Measurements from ENCODE around the gene ZNF23. TPM values are rescaled to one million over a fixed set of nuclear protein-coding genes. Genes with fewer than 3 reads are reported as not detected.

ZNF23 gene
- total RNA-seq, 4 donors from 2014 or later, result 11.0 to 23.0 (median 14.6) TPM

- no peaks in the 10 kb centered on the region for H3K36me3 ChIP-seq
- no peak for ATAC-seq
- H3K27me3 ChIP-seq, result peaks cover 86% of the 10 kb centered on the region
- no peak overlapping the region for H3K27ac ChIP-seq
- WGBS, 2 donors (ENCODE audit: low coverage in 1 of 2), result 62 to 67% methylated on average over 10 to 12 of the region's 12 CpGs
- TF ChIP-seq CTCF (IDR thresholded peaks at IDR 0.05), result no peak
- no peak overlapping the region for H3K4me3 ChIP-seq
- H3K9me3 ChIP-seq, result peaks cover 0 to 19% (median 0%) of the 10 kb centered on the region in 3 donors
- no peaks in the 10 kb centered on the region for H3K4me1 ChIP-seq
Observed at GRCh38 chr16:71426880-71427615, 35.0 kb downstream of the ZNF23 start.

GRCh38 chr16:71426069-71426879 is 35.8 kb downstream of the ZNF23 start:
- Histone ChIP-seq H3K4me3 (no peak overlapping the region), H3K4me1 (no peaks in the 10 kb centered on the region), H3K36me3 (no peaks in the 10 kb centered on the region), H3K27ac (no peak overlapping the region), H3K9me3 (peaks cover 0 to 19% (median 0%) of the 10 kb centered on the region in 3 donors), H3K27me3 (peaks cover 88% of the 10 kb centered on the region)
- 2 to 7% methylated on average over 7 to 9 of the region's 48 CpGs for WGBS, 2 donors (ENCODE audit: low coverage in 1 of 2)
- TF ChIP-seq CTCF (IDR thresholded peaks at IDR 0.05) (no peak), POLR2AphosphoS5 (IDR thresholded peaks at IDR 0.05) (no peak), EP300 (IDR thresholded peaks at IDR 0.05) (no peak), POLR2A (IDR thresholded peaks at IDR 0.05) (no peak)
- ATAC-seq, result no peak

- 5 to 8% methylated on average over 3 to 11 of the region's 18 CpGs for WGBS, 2 donors (ENCODE audit: low coverage in 1 of 2)
- ATAC-seq, result no peak
- no peak overlapping the region for H3K4me3 ChIP-seq
Observed at GRCh38 chr16:71425746-71426068, 36.3 kb downstream of the ZNF23 start.

GRCh38 chr16:71424626-71425025 is 37.4 kb downstream of the ZNF23 start:
- no peak for ATAC-seq
- Histone ChIP-seq H3K27ac (no peak overlapping the region), H3K4me3 (no peak overlapping the region), H3K36me3 (no peaks in the 10 kb centered on the region), H3K27me3 (peaks cover 83% of the 10 kb centered on the region), H3K9me3 (peaks cover 0 to 25% (median 0%) of the 10 kb centered on the region in 3 donors), H3K4me1 (no peaks in the 10 kb centered on the region)
- TF ChIP-seq POLR2AphosphoS5 (IDR thresholded peaks at IDR 0.05), result no peak
- TF ChIP-seq POLR2A (IDR thresholded peaks at IDR 0.05), result no peak
- TF ChIP-seq CTCF (IDR thresholded peaks at IDR 0.05), result no peak
- TF ChIP-seq EP300 (IDR thresholded peaks at IDR 0.05), result no peak
- WGBS, 2 donors (ENCODE audit: low coverage in 1 of 2), result 40 to 50% methylated on average over 1 to 2 of the region's 6 CpGs

More at GRCh38 chr16:71425746-71426068, 36.3 kb downstream of the ZNF23 start:
- Histone ChIP-seq H3K36me3 (no peaks in the 10 kb centered on the region), H3K27me3 (peaks cover 86% of the 10 kb centered on the region), H3K4me1 (no peaks in the 10 kb centered on the region), H3K27ac (no peak overlapping the region), H3K9me3 (peaks cover 0 to 20% (median 0%) of the 10 kb centered on the region in 3 donors)
- TF ChIP-seq EP300 (IDR thresholded peaks at IDR 0.05) (no peak), POLR2A (IDR thresholded peaks at IDR 0.05) (no peak), CTCF (IDR thresholded peaks at IDR 0.05) (no peak)
